CD8-positive, alpha-beta memory T cell (primary cell): ENCODE measurements around the gene CLDN15. TPM values are rescaled to one million over a fixed set of nuclear protein-coding genes. Genes with fewer than 3 reads are reported as not detected.
"Not testable (repeated sequence)": the region's sequence is repeated elsewhere in the genome, so short reads cannot be mapped to it uniquely, and the experiment has no call there.

ENCODE experiments used
- CTCF ChIA-PET: fragments of 350-600 bp; sonication (Branson Sonifier 250); formaldehyde crosslinking; loops from one replicate; lab custom pipeline; 2021; ENCODE audit warnings: antibody characterized with exemption; lab: Charles Lee
- POLR2A ChIA-PET: fragments of 350-600 bp; sonication (Branson Sonifier 250); formaldehyde crosslinking; loops from one replicate; lab custom pipeline; 2021; ENCODE audit warnings: antibody characterized with exemption; lab: Charles Lee
- DNase-seq, 5 donors: peaks; one replicate each; pipeline versions ENCODE4 v3.0.0 to v3.0.0-alpha.2; 2020 to 2022; ENCODE audit warnings: mixed read lengths in 1 of 5
- H3K27ac ChIP-seq: one replicate; pipeline ENCODE4 v1.7.0; 2013; ENCODE audit warnings: low read depth, mild to moderate bottlenecking, low read length, moderate library complexity
- H3K27me3 ChIP-seq: 2 replicates; pipeline ENCODE4 v1.7.0; 2013; ENCODE audit warnings: low read length, mild to moderate bottlenecking; ENCODE audit not compliant: insufficient read depth, poor library complexity, severe bottlenecking
- H3K36me3 ChIP-seq: 2 replicates; pipeline ENCODE4 v1.7.0; 2013; ENCODE audit warnings: mild to moderate bottlenecking, low read length, moderate library complexity; ENCODE audit not compliant: insufficient read depth
- H3K4me1 ChIP-seq: 2 replicates; pipeline ENCODE4 v1.7.0; 2013; ENCODE audit warnings: mild to moderate bottlenecking, low read length, moderate library complexity; ENCODE audit not compliant: insufficient read depth
- H3K4me3 ChIP-seq: 2 replicates; pipeline ENCODE4 v1.7.0; 2013; ENCODE audit warnings: mild to moderate bottlenecking, low read length
- H3K9me3 ChIP-seq: 2 replicates; pipeline ENCODE4 v1.7.0; 2013; ENCODE audit warnings: mild to moderate bottlenecking, low read length
- H3K27ac Mint-ChIP-seq, 8 donors: one replicate each; pipeline ENCODE4 v1.8.0; 2020 to 2021; ENCODE audit warnings: mixed read lengths in 8 of 8, mild to moderate bottlenecking in 6 of 8, inconsistent platforms in 3 of 8, moderate library complexity in 3 of 8
- H3K27me3 Mint-ChIP-seq, 2 donors: one replicate each; pipeline ENCODE4 v1.8.0; 2020 to 2021; ENCODE audit warnings: mixed read lengths in 2 of 2, mild to moderate bottlenecking in 1 of 2, moderate library complexity in 1 of 2
- H3K36me3 Mint-ChIP-seq, 3 donors: one replicate each; pipeline ENCODE4 v1.8.0; 2020 to 2021; ENCODE audit warnings: mixed read lengths in 3 of 3, inconsistent platforms in 1 of 3, mild to moderate bottlenecking in 1 of 3
- H3K4me1 Mint-ChIP-seq, 3 donors: one replicate each; pipeline ENCODE4 v1.8.0; 2020 to 2021; ENCODE audit warnings: mixed read lengths in 3 of 3, inconsistent platforms in 1 of 3, mild to moderate bottlenecking in 1 of 3
- H3K4me3 Mint-ChIP-seq, 7 donors: one replicate each; pipeline ENCODE4 v1.8.0; 2020 to 2021; ENCODE audit warnings: mixed read lengths in 7 of 7, mild to moderate bottlenecking in 6 of 7, moderate library complexity in 4 of 7, inconsistent platforms in 2 of 7
- H3K9me3 Mint-ChIP-seq, 5 donors: one replicate each; pipeline ENCODE4 v1.8.0; 2020 to 2022; ENCODE audit warnings: mixed read lengths in 5 of 5, mild to moderate bottlenecking in 3 of 5, moderate library complexity in 2 of 5, inconsistent platforms in 1 of 5
- polyA plus RNA-seq: library from polyadenylated mRNA; unstranded; fragments of 300-500 nt; fragmentation: Illumina TruSeq; gene quantifications from one replicate; pipeline ENCODE4 v1.2.3, GENCODE V29; 2021
- total RNA-seq, 2 experiments: library from RNA; stranded (reverse); gene quantifications; one replicate each; pipeline ENCODE4 v1.2.3, GENCODE V29; 2021

Gene CLDN15
- total and polyA plus RNA-seq, 3 experiments from 2014 or later: 1.2 to 20.3 (median 19.5) TPM

DNA sequence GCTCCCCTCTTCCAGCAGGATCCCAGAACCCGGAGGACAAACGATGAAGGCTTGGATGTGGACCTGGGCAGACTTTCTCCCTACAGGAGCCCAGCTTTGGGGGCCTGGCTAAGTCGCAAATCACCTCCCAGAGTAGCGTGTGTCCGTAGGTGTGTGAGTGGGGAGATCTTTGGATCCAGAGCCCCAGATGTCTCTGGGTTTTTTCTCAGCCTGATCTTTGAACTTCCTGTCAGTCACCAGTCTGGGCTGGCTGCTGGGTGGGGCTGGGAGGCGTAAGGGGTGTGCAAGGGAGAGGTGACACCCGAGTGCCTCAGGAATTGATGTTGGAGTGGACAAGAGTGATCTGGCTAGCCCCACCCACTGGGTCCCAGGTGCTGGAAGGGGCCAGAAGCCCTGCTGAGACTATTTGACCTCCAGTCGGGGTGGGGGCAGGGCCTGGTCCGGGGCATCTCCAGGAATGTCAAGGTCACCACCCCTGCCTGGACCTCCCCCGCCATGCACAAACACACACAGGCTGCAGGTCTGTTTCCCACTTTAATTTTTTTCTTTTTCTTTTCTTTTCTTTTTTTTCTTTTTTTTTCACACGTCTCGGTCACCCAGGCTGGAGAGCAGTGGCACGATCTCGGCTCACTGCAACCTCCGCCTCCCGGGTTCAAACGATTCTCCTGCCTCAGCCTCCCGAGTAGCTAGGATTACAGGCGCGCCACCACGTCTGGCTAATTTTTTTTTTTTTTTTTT is 36.6 kb downstream of the CLDN15 start, which contains the start of gene MOGAT3:
Gene MOGAT3, minus strand, starts transcription at position 175 of the 738 bp plus-strand sequence. CDS start 182 bp downstream, outside the sequence.
- Mint-ChIP-seq H3K9me3 (no peaks in the 10 kb centered on the region), H3K27me3 (peaks cover 23 to 42% of the 10 kb centered on the region in 2 donors), H3K4me1 (peaks cover 8 to 14% (median 9%) of the 10 kb centered on the region in 3 donors), H3K36me3 (peaks cover 0 to 3% (median 1%) of the 10 kb centered on the region in 3 donors), H3K4me3 (peak within 1 kb of the TSS in 3 of 7 donors; percentile 50 to 79 (median 59)), H3K27ac (peak within 1 kb of the TSS in 2 of 8 donors; percentile 24 to 71)
- DNase-seq: no peak
- H3K27me3 ChIP-seq: no peaks in the 10 kb centered on the region
- no peaks in the 10 kb centered on the region for H3K36me3 ChIP-seq
- ChIA-PET POLR2A (no interaction called here), CTCF (interaction anchor here (6.4 kb wide), 1 partner anchor 8 kb away, joined by 31 read pairs; no protein-coding TSS in a partner anchor)
- peaks cover 5% of the 10 kb centered on the region for H3K4me1 ChIP-seq
- no peak within 1 kb of the TSS for H3K4me3 ChIP-seq
- no peaks in the 10 kb centered on the region for H3K9me3 ChIP-seq
- no peak within 1 kb of the TSS for H3K27ac ChIP-seq

DNA sequence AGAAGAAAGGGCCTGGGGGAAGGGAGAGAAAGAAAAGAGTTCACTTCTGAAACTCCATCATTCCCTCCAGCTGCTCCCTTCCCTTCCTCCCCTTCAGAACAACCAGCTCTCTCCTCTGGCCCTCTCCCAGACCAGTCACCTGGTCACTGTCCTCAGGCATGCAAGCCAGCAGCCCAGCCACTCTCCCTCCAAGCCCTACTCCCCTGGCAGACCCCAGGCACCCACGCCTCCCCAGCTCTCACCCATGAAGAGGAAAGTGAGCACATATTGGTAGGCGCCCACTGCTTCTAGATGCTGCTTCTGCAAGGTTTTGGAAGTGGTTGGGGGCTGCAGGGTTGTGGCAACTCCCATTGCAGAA is 37.1 kb downstream of the CLDN15 start:
- Mint-ChIP-seq H3K9me3 (no peaks in the 10 kb centered on the region), H3K4me3 (no peak overlapping the region), H3K4me1 (peaks cover 8 to 14% (median 9%) of the 10 kb centered on the region in 3 donors), H3K27ac (peak overlapping the region in 1 of 8 donors; percentile 24), H3K27me3 (peaks cover 23 to 42% of the 10 kb centered on the region in 2 donors), H3K36me3 (no peaks in the 10 kb centered on the region)
- no peak for DNase-seq
- Histone ChIP-seq H3K4me3 (no peak overlapping the region), H3K27ac (no peak overlapping the region), H3K4me1 (peaks cover 5% of the 10 kb centered on the region), H3K36me3 (no peaks in the 10 kb centered on the region), H3K27me3 (no peaks in the 10 kb centered on the region), H3K9me3 (no peaks in the 10 kb centered on the region)
- CTCF ChIA-PET: interaction anchor here (0.9 to 6.4 kb wide), 2 partner anchors 7 to 17 kb away, joined by 4 to 31 read pairs; partner anchors contain the start of genes PLOD3 and ZNHIT1
- POLR2A ChIA-PET: no interaction called here

DNA sequence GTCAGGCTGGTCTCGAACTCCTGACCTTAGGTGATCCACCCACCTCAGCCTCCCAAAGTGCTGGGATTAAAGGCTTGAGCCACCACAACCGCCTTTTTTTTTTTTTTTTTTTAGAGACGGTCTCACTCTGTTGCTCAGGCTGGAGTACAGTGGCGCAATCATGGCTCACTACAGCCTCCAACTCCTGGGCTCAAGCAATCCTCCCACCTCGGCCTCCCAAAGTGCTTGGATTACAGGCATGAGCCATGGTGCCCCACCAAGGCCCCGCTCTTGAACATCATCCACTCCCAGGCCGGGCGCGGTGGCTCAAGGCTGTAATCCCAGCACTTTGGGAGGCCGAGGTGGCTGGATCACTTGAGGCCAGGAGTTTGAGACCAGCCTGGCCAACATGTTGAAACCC is 38.1 kb downstream of the CLDN15 start:
- CTCF ChIA-PET: interaction anchor here (0.9 to 1.3 kb wide), 3 partner anchors 12 to 56 kb away, joined by 3 to 4 read pairs (median 4); partner anchors contain the start of genes PLOD3 and ZNHIT1
- peak overlapping the region in 1 of 8 donors; percentile 29 for H3K27ac Mint-ChIP-seq

DNA sequence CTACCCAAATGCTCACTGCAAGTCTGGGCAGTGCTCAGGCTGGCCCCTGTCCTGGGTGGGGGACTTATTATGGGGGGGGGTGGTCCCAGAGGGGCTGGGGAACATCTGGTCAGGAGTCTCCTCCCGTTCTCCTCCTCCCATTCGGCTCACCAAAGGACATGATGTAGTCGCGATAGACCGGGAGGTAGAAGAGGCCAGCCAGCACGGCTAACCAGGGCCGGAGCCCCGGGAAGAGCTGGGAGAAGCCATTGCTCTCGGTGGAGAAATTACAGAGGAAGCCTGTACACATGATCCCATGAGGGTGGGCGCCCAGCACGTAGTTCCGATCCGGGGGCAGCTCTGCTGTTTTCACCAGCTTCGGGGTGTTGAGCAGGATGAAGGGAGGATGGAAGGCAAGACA is 39.1 kb downstream of the CLDN15 start:
- DNase-seq: no peak
- no peaks in the 10 kb centered on the region for H3K9me3 Mint-ChIP-seq
- peaks cover 0 to 6% (median 4%) of the 10 kb centered on the region in 3 donors for H3K4me1 Mint-ChIP-seq
- ChIA-PET CTCF (interaction anchor here (0.9 to 1.3 kb wide), 2 partner anchors 11 to 55 kb away, joined by 3 to 4 read pairs; no protein-coding TSS in a partner anchor), POLR2A (no interaction called here)
- Histone ChIP-seq H3K4me3 (no peak overlapping the region), H3K9me3 (no peaks in the 10 kb centered on the region), H3K36me3 (no peaks in the 10 kb centered on the region), H3K27ac (no peak overlapping the region), H3K27me3 (no peaks in the 10 kb centered on the region), H3K4me1 (peaks cover 3% of the 10 kb centered on the region)
- no peak overlapping the region for H3K4me3 Mint-ChIP-seq
- H3K27me3 Mint-ChIP-seq: peaks cover 17 to 38% of the 10 kb centered on the region in 2 donors
- no peak overlapping the region for H3K27ac Mint-ChIP-seq
- H3K36me3 Mint-ChIP-seq: no peaks in the 10 kb centered on the region

More for the DNA sequence above, 38.1 kb downstream of the CLDN15 start:
- Mint-ChIP-seq H3K27me3 (peaks cover 23 to 42% of the 10 kb centered on the region in 2 donors), H3K4me1 (peaks cover 8 to 14% (median 9%) of the 10 kb centered on the region in 3 donors)
- not testable (repeated sequence) for H3K4me3 Mint-ChIP-seq, H3K36me3 Mint-ChIP-seq, H3K27ac ChIP-seq, H3K27me3 ChIP-seq, H3K4me3 ChIP-seq, H3K36me3 ChIP-seq, H3K4me1 ChIP-seq, H3K9me3 ChIP-seq, DNase-seq, H3K9me3 Mint-ChIP-seq
- POLR2A ChIA-PET: interaction anchor here (0.6 kb wide), 1 partner anchor 17 kb away, joined by 4 read pairs; no protein-coding TSS in a partner anchor

DNA sequence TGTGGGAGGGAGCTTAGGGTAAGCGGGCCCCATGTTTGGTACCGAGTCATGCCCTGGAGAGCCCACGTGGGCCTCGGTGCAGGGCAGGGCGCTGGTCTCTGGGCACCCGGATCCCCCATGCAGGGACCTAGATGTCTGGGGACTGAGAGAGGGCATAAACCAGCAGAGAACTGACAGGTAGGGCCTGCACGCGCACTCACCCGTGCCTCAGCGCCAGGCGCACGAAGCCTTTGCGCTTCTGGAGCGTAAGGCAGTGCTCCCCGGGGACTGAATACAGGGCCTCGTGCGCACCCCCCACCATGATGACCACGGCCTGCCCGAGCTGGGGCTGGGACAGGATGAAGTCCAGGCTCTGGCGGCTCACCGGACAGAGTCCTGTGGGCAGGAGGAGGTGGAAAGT is 39.6 kb downstream of the CLDN15 start:
- no peak for DNase-seq
- Histone ChIP-seq H3K27ac (no peak overlapping the region), H3K4me1 (no peaks in the 10 kb centered on the region), H3K36me3 (no peaks in the 10 kb centered on the region), H3K27me3 (no peaks in the 10 kb centered on the region), H3K4me3 (no peak overlapping the region), H3K9me3 (no peaks in the 10 kb centered on the region)
- H3K27me3 Mint-ChIP-seq: peaks cover 16 to 37% of the 10 kb centered on the region in 2 donors
- peaks cover 0 to 6% (median 4%) of the 10 kb centered on the region in 3 donors for H3K4me1 Mint-ChIP-seq
- no peak overlapping the region for H3K27ac Mint-ChIP-seq
- POLR2A ChIA-PET: no interaction called here
- H3K9me3 Mint-ChIP-seq: no peaks in the 10 kb centered on the region
- CTCF ChIA-PET: interaction anchor here (1.3 kb wide), 1 partner anchor 10 kb away, joined by 4 read pairs; no protein-coding TSS in a partner anchor
- no peaks in the 10 kb centered on the region for H3K36me3 Mint-ChIP-seq
- H3K4me3 Mint-ChIP-seq: no peak overlapping the region

DNA sequence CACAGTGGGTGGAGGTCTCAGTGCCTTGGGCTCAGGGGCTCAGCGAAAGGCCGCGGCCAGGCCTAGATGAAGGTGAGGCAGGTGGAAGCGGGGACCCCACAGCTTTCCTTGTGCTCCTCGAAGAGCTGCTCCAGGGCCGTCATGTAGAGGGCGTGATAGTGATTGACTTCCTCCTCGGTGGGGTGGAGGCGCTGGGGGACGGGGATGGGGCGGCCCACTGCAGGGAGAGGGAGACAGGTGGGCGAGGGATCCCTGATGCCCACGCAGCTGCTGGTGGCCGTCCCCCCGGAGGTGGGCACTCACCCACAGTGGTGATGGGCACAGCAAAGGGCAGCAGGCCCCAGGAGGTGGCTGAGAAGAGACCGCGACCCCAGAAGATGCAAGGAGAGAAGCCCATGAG is 41.7 kb downstream of the CLDN15 start:
- ChIA-PET POLR2A (interaction anchor here (0.6 kb wide), 1 partner anchor 9 kb away, joined by 3 read pairs; no protein-coding TSS in a partner anchor), CTCF (interaction anchor here (5.5 kb wide), 1 partner anchor 53 kb away, joined by 81 read pairs; no protein-coding TSS in a partner anchor)
- Mint-ChIP-seq H3K9me3 (no peaks in the 10 kb centered on the region), H3K36me3 (no peaks in the 10 kb centered on the region), H3K27ac (no peak overlapping the region), H3K4me1 (peaks cover 0 to 5% (median 5%) of the 10 kb centered on the region in 3 donors), H3K27me3 (peaks cover 9 to 25% of the 10 kb centered on the region in 2 donors), H3K4me3 (no peak overlapping the region)
- H3K4me3 ChIP-seq: no peak overlapping the region
- no peaks in the 10 kb centered on the region for H3K27me3 ChIP-seq
- no peak overlapping the region for H3K27ac ChIP-seq
- H3K9me3 ChIP-seq: no peaks in the 10 kb centered on the region
- no peaks in the 10 kb centered on the region for H3K36me3 ChIP-seq
- no peaks in the 10 kb centered on the region for H3K4me1 ChIP-seq
- DNase-seq: no peak

DNA sequence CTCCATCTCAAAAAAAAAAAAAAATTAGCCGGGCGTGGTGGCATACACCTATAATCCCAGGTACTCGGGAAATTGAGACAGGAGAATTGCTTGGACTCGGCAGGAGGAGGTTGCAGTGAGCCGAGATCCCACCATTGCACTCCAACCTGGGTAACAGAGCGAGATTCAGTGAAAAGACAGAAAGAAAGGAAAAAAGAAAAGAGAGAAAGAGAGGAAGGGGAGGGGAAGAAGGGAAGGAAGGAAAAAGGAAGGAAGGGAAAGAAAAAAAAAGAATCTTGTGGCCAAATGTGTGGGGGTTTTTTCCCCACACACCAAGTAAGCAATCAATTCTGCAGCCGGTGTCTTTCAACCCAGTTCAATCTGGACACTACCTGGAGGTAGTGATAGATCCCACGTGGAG is 48.5 kb downstream of the CLDN15 start:
- H3K27me3 ChIP-seq: no peaks in the 10 kb centered on the region
- ChIA-PET CTCF (no interaction called here), POLR2A (no interaction called here)
- no peak overlapping the region for H3K4me3 ChIP-seq
- peaks cover 0 to 3% (median 2%) of the 10 kb centered on the region in 3 donors for H3K4me1 Mint-ChIP-seq
- no peaks in the 10 kb centered on the region for H3K36me3 Mint-ChIP-seq
- H3K9me3 ChIP-seq: no peaks in the 10 kb centered on the region
- H3K27ac ChIP-seq: no peak overlapping the region
- H3K36me3 ChIP-seq: no peaks in the 10 kb centered on the region
- no peaks in the 10 kb centered on the region for H3K9me3 Mint-ChIP-seq
- no peak overlapping the region for H3K27ac Mint-ChIP-seq
- H3K4me3 Mint-ChIP-seq: peak overlapping the region in 1 of 7 donors; percentile 48
- DNase-seq: no peak
- H3K4me1 ChIP-seq: no peaks in the 10 kb centered on the region
- H3K27me3 Mint-ChIP-seq: peaks cover 11 to 19% of the 10 kb centered on the region in 2 donors
